GM21576 (cell line): ENCODE data around the gene UBR4.

Experiments
- ATAC-seq: cut with Tn5 transposase; IDR thresholded peaks from one replicate; pipeline ENCODE4 v1.9.1; 2021; ENCODE audit warnings: mild to moderate bottlenecking, moderate library complexity; ENCODE audit not compliant: unreplicated experiment

UBR4 gene

DNA sequence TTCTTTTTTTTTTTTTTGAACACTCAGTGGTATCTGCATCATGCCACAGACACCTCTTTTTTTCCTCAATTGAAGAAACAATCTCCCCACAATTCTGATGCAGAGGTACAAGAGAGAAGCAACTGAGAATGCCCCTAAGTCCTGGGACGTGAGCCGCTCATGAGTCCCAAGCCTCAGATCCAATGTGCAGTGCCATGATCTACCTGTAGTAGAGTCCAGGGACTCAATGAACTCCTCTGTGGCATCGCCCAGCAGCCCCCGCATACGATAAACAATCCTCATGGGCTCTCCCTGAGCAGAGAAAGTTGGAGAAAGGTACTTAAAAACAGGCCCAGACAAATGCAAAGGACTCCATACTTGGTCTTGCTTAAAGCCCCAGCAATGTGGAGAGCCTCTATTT is 113.1 kb downstream of the UBR4 start:
- ATAC-seq = no peak

DNA sequence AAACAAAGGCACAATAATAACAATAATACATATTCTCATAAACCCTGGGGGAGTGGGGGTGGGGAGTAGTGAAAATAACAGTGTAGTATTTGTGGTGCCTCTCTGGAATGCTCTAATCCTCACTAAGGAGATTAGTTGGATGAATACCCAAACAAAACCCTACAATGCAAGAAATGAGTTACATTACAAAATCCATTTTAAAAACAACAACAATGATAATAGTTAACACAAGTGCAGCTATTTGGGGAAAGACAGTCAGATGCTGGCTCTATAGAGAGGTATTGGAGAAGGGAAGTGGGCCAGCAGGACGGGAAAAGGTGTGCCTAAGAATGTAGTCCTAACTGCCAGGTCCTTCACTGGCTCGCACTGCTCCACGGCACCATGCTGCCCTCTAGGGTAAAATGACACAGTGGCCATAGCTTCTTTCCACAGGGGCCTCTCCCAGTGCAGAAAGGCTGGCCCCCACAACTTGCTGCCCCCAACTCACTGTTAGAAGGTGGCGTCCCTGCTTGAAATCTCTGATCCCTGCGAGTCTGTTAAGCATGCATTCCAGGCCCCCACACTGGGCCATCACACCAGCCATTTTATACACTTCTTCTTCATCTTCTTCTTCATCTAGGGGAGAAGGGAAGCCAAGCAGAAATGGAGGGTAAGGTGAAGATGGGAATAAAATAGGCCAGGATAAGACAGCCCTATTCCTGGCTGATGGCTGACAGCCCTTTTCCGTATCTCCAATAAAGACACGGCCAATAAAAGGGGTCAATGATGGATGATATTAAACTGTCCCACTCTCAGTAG is 113.8 kb downstream of the UBR4 start:
- ATAC-seq = no peak

DNA sequence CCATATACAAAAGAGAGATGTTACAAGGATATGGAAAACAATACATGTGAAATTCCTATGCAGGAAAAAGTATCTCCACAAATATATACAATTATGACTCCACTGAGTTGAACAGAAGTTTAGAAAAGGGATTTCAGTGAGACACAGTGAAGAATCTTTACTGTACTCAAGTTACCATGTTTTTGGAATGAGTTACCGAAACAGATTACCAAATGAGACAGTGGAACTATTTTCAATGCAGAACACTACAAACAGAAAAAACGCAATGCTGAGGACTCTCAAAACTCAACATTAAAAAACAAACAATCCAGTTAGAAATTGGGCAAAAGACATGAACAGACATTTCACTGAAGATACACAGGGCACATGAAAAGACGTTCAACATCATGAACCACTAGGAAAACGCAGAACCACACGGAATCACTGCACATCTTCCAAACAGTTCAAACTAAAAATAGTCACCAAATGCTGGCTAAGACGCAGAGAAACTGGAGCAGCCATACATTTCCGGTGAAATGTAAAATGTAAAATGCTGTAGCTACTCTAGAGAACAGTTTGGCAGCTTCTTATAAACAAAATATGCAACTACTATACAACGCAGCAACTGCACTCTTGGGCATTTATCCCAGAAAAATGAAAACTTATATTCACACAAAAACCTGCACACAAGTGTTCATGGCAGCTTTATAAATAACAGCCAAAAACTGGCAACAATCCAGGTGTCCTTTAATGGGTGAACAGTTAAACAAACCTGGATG is 118.7 kb downstream of the UBR4 start:
- no peak for ATAC-seq

DNA sequence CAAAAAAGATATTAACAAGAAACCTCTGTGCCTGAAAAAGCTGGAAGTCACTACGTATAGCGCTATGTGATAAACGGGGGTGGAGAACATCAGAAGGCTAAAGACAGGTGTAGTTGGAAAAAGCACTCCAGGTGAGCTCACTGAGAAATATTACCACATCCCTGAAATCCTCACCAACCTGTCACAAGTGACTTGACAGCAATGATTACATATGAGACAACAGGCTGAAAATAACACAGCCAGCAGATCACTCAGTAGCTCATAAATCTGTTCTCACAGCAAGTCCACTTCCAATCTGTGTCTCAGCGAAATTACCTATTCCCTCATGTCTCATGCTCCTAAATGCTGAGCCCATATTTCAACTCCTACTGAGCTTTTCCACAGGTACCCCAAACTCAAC is 120.5 kb downstream of the UBR4 start:
- ATAC-seq = no peak

DNA sequence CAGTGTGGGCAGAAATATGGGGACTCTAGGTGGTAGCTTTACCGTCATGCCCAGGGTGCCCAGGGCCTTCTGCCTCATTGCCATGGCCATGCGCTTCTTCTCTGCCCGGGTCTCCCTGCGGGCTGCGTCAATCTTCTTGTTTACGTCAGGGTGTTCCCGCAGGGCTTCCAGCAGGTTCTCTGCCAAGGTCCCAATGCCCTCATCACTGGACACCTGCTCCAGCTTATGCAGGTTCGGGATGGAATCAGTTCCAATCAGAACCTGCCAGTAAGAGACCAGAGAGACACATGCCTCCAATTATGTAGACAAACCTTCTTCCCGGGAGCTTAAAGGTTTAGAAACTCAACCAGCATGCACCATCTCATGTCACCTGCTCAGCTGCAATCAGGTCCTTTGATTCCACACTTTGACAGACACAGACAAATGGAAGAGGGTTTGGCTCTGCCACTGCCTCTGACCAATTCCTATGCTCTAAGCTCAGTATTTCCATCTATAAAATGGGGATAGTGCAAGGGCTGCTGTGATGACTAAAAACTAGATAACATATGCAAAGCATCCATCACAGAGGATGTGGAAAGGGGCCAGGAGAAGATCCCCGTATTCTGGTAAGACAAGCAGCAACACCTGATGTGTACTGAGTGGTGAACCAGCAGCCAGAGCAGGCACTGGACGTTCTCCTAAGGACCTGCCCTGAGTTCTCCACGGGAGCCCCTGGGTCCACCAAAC is 121.2 kb downstream of the UBR4 start:
- ATAC-seq = no peak

DNA sequence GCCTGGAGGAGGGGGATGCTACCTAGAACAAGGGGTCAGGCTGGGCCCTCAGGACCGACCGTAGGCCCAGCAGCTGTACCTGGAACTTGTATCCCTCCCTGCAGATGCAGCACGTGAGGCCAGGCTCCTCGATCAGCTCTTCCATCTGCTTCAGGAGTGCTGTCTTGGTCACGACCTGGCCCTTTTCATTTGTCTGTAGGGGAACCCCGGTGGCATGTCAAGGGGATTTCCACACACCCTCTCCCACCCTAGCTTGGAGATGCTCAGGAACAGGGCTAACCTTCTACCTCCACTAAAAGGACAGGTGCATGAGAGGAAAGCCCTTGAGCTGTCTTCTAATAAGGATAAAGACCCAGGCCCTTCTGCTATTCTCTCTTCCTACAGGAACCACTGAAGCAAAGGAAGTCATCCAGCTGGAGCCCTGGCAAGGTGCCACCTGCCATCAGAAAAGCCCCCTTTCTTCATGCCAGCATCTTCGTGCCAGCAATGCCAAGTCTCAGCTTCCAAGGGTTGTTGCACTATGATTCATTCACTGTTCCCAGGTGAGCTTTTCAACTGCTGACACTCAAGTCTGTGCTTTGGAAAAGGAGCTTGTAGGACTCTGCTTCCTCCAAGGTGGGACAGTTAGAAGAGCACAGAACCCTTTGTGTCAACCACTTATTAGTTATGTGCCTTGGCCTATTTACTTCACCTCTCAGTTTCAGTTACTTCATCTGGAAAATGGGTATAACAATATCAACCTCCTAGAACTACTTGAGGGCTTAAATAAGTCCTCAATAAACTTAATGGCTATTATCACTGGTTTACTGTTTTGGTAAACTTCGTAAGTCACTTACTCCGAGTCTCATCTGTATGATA is 122.1 kb downstream of the UBR4 start:
- ATAC-seq = no peak

DNA sequence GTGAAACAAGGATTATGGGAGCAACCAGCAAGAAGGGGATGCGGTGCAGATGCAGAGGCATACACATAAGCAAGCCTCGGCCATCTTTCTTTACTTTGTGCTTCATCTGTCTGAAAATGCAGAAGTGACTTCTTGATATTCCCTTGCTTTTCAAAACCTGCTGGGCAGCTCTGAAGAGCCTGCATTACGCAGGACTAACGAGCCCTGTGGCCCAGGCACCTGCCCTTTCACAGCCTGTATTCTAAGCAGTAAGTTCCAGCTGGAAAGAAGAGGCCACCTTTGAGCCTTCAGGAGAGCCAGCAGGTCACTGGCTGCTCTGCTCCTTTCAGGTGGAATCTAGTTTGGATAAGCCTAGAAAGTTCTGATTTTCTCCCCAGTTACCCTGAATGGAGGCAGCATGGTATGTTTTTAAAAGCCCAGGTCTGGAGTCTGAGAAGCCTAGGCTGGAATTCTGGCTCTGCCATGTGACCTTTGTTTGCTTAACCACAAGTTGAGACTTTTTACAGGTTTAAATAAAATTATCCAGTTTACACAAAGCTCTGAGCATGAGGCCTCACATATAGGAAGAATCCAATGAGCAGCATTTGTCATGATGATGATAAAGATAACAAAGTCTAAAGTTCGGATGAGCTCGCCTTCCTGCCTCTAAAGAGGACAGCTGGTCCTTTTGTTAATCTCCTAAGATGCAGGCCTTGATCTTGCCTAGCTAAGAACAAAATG is 122.9 kb downstream of the UBR4 start:
- ATAC-seq = no peak

DNA sequence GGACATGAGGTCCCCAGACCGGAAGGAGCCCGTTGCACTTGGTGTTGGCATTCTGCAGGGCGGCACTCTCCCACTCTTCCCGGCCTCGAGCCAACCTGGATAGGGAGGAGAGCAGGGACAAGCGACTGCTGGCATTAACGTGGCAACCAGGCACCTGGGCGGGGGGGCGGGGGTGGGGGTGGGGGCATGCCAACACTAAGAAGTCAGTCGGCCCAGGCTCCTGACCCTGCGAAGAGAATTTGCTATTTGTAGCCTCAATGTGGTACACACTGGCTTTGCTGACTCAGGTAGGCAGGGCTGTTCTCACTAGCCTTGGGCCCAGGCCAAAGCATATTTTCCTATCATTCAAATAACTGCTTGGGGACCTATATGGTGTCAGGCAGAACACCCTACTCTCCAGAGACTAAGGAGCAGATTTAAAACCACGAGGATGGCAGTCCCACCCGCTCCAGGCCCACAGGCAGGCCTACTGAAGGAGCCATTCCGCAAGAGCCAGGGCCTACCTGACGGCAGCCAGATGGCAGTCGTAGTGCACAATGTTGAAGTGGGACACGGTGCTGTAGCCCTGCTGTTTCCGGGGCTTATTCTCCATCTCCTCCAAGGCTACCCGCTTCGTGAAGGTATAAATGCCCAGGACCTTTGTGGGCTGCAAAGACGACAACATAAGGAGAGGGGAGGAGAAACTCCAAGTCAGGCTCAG is 123.7 kb downstream of the UBR4 start:
- no peak for ATAC-seq

DNA sequence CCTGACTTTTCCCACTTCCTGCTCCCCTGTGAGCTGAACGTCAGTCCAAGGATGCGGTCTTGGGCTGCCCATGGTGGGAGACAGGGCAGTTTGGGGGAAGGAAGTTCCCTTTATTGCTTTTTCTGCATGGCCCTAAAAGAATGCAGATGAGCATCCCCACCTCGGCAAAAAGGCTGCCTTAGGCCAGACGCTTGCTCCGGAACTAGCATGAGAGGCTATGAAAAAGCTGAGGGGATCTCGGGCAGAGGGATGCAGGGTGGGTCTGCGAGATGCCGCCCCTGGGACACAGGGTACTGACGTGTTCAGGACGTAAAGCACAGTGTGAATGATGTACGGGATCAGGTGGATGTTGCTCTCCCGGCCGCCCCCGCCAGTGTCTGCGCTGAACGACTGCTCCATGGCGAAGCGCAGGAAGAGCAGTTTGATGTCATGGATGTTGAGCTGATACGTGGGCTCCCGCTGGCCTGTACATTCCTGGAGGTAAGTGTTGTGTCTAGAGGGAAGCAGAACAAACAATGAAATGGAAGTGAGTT is 125.8 kb downstream of the UBR4 start:
- ATAC-seq = no peak

DNA sequence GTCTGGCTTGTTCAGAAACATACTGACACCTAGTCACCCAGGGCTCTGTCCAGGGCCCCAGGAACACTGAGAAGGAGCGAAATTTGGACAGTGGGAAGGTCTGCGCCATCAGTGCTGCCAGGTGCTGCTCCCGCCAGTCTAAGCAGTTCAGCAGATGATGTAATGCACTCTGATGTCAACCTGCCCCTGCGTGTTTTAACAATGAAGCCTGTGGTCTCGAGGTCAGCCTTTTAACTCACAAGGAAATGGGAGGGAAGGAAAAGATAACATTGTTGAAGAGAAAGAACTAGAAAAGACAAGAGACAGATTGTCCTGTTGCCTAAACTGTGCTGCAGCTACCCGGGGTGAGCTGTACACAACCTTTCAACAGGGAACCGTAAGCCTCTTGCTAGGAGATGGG is 127.0 kb downstream of the UBR4 start:
- no peak for ATAC-seq

DNA sequence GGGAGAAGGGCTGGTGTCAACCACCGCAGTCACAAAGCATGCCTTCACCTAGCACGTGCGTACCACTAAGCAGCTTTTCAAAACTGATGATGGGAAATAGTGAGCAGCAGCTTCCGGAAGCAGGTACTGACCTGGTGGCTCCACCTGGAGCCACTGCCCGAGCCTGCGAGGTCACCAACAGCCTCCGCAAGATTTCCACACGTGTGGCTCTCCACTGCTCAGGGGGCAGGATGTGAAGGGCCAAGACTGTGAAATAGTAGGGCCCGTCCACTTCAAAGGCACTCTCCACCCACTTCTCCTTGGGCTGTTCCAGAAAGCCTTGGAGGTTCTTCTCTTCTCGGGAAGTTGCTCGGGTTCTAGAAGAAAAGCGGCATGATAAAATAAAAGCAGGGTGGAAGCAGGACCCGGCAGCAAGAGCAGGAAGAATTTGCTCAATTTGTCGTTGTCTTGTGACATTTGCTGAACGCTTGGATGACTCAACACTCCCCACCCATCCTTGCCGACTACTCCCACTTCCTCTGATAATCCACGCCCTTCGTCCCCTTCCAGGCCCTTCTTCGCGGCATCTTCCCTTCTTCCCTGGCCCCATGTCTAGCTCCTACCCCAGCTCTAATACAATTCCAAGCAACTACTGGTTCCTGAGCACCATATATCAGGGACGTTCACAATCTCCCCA is 128.7 kb downstream of the UBR4 start:
- ATAC-seq = no peak

DNA sequence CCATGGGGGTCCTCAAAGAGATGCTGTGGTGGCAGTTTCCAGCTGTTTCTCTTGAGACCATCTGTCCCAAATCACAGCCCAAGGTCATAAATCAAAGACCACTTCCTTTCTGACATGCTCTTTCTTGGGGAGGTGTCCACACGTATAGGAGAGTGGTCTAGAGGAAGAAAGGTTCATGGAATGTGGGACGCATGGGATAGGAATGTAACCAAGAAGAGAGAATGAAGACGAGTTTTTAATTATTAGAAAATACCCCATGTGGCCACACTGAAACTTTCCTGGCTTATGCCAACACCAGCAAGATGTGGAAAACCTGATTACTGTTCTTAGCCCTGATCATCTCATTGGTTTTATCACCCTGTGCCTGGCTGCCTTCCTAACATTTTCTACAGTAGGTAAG is 129.3 kb downstream of the UBR4 start:
- no peak for ATAC-seq

DNA sequence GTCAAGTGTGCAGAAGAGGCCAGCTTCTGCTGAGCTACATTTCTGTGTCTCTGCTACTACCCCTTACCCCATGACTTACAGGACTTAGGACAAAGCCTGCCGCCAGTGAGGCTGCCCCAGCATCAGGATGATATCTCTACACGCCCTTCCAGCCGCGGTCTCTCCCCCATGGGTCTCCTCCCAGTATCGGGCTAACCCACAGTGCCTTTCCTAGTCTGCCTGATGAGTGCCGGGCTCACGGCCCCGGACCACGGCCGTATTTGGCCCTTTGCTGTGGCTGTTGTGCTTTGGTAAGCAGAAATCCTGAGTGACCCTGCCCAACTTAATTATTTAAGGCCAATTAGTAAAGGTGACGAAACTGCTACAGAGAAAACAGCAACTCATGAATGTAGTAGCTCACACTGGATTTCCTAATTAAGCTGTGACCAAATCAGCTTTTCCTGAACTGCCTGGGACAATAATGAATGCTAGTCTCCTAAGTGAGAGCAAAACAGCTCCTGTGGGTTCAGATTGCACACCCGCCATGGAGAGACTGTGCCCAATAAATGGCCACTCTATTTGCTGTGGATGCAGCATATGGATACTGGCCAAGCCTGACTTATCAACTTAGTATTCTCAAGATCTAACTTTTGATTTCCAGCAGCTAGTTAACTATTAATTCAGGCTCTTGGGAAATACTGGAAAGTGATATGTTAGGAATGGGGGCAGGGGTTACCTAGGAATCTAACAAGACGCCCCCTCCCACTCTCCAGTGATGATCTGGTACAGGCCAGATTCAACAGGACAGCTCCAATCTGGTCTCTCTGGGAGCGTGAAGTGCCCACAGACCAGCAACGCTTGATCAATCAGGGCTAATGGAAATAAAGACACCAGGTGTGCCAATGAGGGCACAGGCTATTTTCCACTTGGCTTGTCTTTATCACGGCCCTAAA is 130.3 kb downstream of the UBR4 start:
- ATAC-seq = no peak

DNA sequence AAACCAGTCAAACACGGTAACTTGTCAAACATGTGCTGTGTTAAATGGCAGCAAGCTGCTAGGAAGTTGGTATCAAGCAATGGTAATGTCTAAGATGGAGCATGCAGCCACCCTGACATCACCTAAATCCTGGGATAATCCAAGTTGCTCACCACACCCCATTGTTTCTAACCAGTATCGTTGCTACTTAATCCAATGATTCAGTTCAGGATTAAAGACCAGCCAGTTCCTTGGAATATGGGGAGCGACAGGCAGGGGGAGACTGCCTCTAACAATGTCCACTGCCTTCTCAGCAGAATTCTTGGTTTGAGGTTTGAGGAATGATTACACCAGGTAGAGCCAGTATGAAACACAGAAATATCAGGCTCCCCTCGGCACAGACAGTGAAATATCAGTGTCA is 131.5 kb downstream of the UBR4 start:
- no peak for ATAC-seq

DNA sequence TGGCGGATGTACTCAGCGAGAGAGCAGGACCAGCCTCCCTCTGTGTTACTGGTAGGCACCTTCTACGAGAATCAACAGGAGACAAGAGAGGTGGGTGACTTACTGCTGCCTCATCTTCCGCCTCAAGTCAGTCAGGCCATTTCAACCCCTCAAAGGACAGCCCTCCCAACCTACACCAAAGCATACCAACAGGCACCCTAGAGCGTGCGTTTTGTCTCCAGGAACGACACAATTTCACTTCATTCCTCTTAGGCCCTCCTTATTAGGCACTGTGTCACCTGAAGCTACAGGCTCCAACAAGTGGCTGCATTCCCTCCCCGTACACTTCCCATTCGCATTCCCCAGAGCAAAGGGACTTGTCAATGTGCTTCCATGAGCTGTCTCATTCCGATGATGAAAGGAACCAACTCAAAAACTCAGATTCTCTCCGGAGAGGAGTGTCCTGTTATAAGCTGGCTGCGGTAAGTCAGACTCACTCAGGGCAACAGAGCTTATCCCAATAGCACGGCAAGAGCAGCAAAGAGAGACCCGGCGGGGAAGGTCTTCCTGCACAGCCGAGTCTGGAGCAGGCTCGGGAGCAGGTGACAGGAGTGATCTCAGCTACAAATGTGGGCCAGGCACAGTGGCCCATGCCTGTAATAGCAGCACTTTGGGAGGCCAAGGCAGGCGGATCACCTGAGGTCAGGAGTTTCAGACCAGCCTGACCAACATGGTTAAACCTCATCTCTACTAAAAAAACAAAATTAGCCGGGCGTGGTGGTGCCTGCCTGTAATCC is 133.0 kb downstream of the UBR4 start:
- no peak for ATAC-seq

DNA sequence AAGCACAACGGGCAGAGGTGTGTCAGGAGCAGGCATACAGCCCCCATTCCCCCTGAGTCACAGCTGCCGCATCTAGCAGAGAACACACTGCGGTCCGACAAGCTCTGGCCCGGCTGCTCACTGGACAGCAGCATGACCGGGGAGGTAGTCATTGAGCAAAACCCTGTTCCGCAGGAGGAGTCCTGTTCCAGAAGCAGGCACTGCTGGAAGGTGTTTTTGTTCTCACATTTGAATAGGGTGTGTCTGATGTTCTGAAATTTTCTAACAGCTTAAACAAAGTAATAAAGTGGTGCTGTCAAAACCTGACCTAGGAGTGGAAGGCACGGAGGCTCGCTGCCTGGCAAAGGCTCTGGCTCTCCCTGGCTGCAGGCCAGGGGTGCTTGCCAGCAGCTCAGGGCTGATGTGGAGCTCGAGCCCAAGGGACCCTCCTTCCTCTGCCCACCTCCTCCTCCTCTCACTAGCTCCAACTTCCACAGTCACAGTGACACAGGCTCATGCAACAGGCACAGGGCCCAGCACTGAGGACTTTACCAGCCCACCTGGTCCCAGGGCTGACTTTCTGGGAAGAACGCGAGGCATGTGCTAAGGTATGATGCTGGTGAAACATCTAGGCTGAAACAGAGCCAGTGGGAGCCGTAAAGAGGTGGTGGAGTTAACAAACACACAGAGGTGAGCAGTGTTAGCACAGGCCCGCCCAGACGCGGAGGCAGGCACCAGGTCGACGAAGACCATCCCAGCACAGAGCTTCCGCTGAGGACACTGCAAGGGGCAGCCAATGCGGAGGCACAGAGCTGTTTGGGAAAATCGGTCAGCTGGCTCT is 135.0 kb downstream of the UBR4 start:
- no peak for ATAC-seq
